DOHH2 (cell line): ENCODE measurements around the gene EML6.

Experiments
- EZH2phosphoT487 ChIP-seq: fragments of 200-600 bp; sonication (generic); IDR thresholded peaks from 2 replicates; pipeline ENCODE4 v1.6.1; 2017; ENCODE audit warnings: borderline replicate concordance, mild to moderate bottlenecking, antibody characterized with exemption, low read length, moderate library complexity, mixed read lengths
- TF ChIP-seq, protein P1 (sequence below): fragments of 200-600 bp; sonication (generic); IDR thresholded peaks from one replicate; pipeline ENCODE4 v1.5.1; 2014; ENCODE audit warnings: antibody characterized with exemption, mild to moderate bottlenecking, low read depth, low read length; ENCODE audit not compliant: poor library complexity, severe bottlenecking

GRCh38 chr2:55001716-55002115 lies 278.3 kb downstream of the EML6 start:
- TF ChIP-seq, protein P1, sequence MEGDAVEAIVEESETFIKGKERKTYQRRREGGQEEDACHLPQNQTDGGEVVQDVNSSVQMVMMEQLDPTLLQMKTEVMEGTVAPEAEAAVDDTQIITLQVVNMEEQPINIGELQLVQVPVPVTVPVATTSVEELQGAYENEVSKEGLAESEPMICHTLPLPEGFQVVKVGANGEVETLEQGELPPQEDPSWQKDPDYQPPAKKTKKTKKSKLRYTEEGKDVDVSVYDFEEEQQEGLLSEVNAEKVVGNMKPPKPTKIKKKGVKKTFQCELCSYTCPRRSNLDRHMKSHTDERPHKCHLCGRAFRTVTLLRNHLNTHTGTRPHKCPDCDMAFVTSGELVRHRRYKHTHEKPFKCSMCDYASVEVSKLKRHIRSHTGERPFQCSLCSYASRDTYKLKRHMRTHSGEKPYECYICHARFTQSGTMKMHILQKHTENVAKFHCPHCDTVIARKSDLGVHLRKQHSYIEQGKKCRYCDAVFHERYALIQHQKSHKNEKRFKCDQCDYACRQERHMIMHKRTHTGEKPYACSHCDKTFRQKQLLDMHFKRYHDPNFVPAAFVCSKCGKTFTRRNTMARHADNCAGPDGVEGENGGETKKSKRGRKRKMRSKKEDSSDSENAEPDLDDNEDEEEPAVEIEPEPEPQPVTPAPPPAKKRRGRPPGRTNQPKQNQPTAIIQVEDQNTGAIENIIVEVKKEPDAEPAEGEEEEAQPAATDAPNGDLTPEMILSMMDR: no peak
- TF ChIP-seq EZH2phosphoT487: no peak
